Ovary (tissue), 9 donors: ENCODE results near the gene CFAP73. TPM values are rescaled to one million over a fixed set of nuclear protein-coding genes. Genes with fewer than 3 reads are reported as not detected.
"Not testable (repeated sequence)": the region's sequence is repeated elsewhere in the genome, so short reads cannot be mapped to it uniquely, and the experiment has no call there.

Source experiments
- DNase-seq, 5 donors: peaks; one replicate each; pipeline ENCODE4 v3.0.0-alpha.2; 2019 to 2020
- H3K27ac ChIP-seq, 2 donors: fragments of 200-600 bp; one replicate each; pipeline versions ENCODE4 v1.5.1 to v1.8.0; 2019 to 2022
- H3K27me3 ChIP-seq: fragments of 200-600 bp; one replicate; pipeline ENCODE4 v1.8.0; 2022
- H3K36me3 ChIP-seq: fragments of 200-600 bp; sonication (generic); one replicate; pipeline ENCODE4 v1.5.1; 2019
- H3K4me1 ChIP-seq: one replicate; pipeline ENCODE4 v1.8.1; 2013; ENCODE audit warnings: mild to moderate bottlenecking, moderate library complexity; ENCODE audit not compliant: insufficient read depth
- H3K4me3 ChIP-seq: fragments of 200-600 bp; sonication (generic); one replicate; pipeline ENCODE4 v1.5.1; 2017
- H3K9me3 ChIP-seq, 2 donors: fragments of 200-600 bp in 1 of 2; sonication (generic) in 1 of 2; one replicate each; pipeline versions ENCODE4 v1.5.1 to v1.8.1; 2013 to 2019; ENCODE audit warnings: mild to moderate bottlenecking in 1 of 2, moderate library complexity in 1 of 2
- CTCF ChIP-seq, 3 donors: fragments of 450-650 bp in 2 of 3; fragments of 200-600 bp in 1 of 3; IDR thresholded peaks; one replicate each; pipeline versions ENCODE4 v1.5.1 to v1.8.0; 2016 to 2022; ENCODE audit warnings: antibody characterized with exemption in 3 of 3, mild to moderate bottlenecking in 1 of 3
- EP300 ChIP-seq: sonication (generic); formaldehyde crosslinking; IDR thresholded peaks from one replicate; pipeline ENCODE4 v1.6.1; 2017; ENCODE audit warnings: antibody characterized with exemption
- POLR2A ChIP-seq: fragments of 450-650 bp; IDR thresholded peaks from one replicate; pipeline ENCODE4 v1.6.1; 2017; ENCODE audit warnings: antibody characterized with exemption, mild to moderate bottlenecking, moderate library complexity
- WGBS, 3 donors: extraction: QIAGEN DNeasy Blood & Tissue Kit in 1 of 3; methylation state at CpG; one replicate each; pipeline versions ENCODE4 v1.1.5 to v1.1.7; 2013 to 2017; 5-methylcytosine and 5-hydroxymethylcytosine counted together
- intact Hi-C, 4 donors: fragments of 100-400 bp; cut with DNase I; formaldehyde crosslinking; loops; one replicate each; pipeline versions ENCODE4 v1.11.0 to v1.15.1; 2022 to 2023
- polyA plus RNA-seq, 2 donors: library from polyadenylated mRNA; stranded (reverse); fragments of 200-250 nt in 1 of 2; fragments of 350-450 nt in 1 of 2; fragmentation: Illumina TruSeq in 1 of 2; extraction: RNeasy Lipid Tissue Mini Kit (QIAGEN cat#74804) in 1 of 2; gene quantifications; one replicate each; pipeline ENCODE4 v1.2.3, GENCODE V29; 2013 to 2014
- total RNA-seq, 7 donors: library from RNA; depleted of rRNA in 2 of 7; stranded (reverse); fragments of >200 nt in 2 of 7; fragmentation: NEBNext Ultra II Directional in 3 of 7; extraction: Animal tissue kit (Norgen Biotek cat#: 25700) in 3 of 7; gene quantifications; one replicate each; pipeline versions ENCODE4 v1.1.0 to v1.2.4, GENCODE V29; 2016 to 2023
- donor health status: DM: no; HTN: no; CAD: no; lungs with moderate emphysema.
- donor health status: DM: no; HTN: no; CAD: no.
- donor health status: Bipolar disorder and iron deficiency.
- donor health status: DM: yes; HTN: yes; CAD: no.
- donor health status: DM: no; HTN: no; CAD: no.
- donor health status: DM: yes; HTN: yes; CAD: no.

CFAP73 gene
- total and polyA plus RNA-seq, 9 donors: 0.15 to 38.3 (median 1.5) TPM; not detected in 3

- 77 to 79% (median 79%) methylated on average over 12 of the region's 12 CpGs for WGBS, 3 donors
- TF ChIP-seq CTCF (IDR thresholded peaks at IDR 0.05) (no peak), EP300 (no peak), POLR2A (no peak)
- intact Hi-C loops: no loop called here
- DNase-seq: no peak
- H3K27me3 ChIP-seq: no peaks in the 10 kb centered on the region
- H3K4me3 ChIP-seq: no peak overlapping the region
- H3K9me3 ChIP-seq: no peaks in the 10 kb centered on the region
- no peaks in the 10 kb centered on the region for H3K36me3 ChIP-seq
- H3K27ac ChIP-seq: no peak overlapping the region
- H3K4me1 ChIP-seq: no peaks in the 10 kb centered on the region
These were observed 11.4 kb upstream of the CFAP73 start for GRCh38 chr12:113137861-113138783.

- no peak overlapping the region for H3K27ac ChIP-seq
- no peaks in the 10 kb centered on the region for H3K27me3 ChIP-seq
- no peaks in the 10 kb centered on the region for H3K36me3 ChIP-seq
- no peak overlapping the region for H3K4me3 ChIP-seq
- TF ChIP-seq EP300 (no peak), POLR2A (no peak), CTCF (IDR thresholded peaks at IDR 0.05) (no peak)
- no peaks in the 10 kb centered on the region for H3K4me1 ChIP-seq
- intact Hi-C loops: no loop called here
- H3K9me3 ChIP-seq: no peaks in the 10 kb centered on the region
- 65 to 77% (median 67%) methylated on average over 3 of the region's 3 CpGs for WGBS, 3 donors
- no peak for DNase-seq
These were observed 10.7 kb upstream of the CFAP73 start for GRCh38 chr12:113138826-113139225.

GRCh38 chr12:113140706-113141105, 8.8 kb upstream of the CFAP73 start:
- WGBS, 3 donors: 74 to 86% (median 77%) methylated on average over 7 of the region's 7 CpGs
- no peaks in the 10 kb centered on the region for H3K9me3 ChIP-seq
- H3K36me3 ChIP-seq: no peaks in the 10 kb centered on the region
- no peak for DNase-seq
- H3K27me3 ChIP-seq: no peaks in the 10 kb centered on the region
- no peak overlapping the region for H3K27ac ChIP-seq
- intact Hi-C loops: no loop called here
- TF ChIP-seq EP300 (no peak), POLR2A (no peak), CTCF (IDR thresholded peaks at IDR 0.05) (no peak)
- H3K4me3 ChIP-seq: no peak overlapping the region
- no peaks in the 10 kb centered on the region for H3K4me1 ChIP-seq

GRCh38 chr12:113141716-113142115, 7.8 kb upstream of the CFAP73 start:
- intact Hi-C loops, DNase-seq, H3K27ac ChIP-seq, H3K9me3 ChIP-seq, H3K36me3 ChIP-seq, H3K4me1 ChIP-seq, H3K4me3 ChIP-seq, H3K27me3 ChIP-seq: not testable (repeated sequence)
- 75 to 81% (median 80%) methylated on average over 3 of the region's 3 CpGs for WGBS, 3 donors
